SK-N-SH treated with all-trans-retinoic acid at 6 μM for 48 hours (cell line): ENCODE results near the gene AREL1.

Source experiments
- ATAC-seq: fragments of 200-7000 bp; cut with Tn5 transposase; 3 replicates; pipeline ENCODE4 v1.9.1; 2020; ENCODE audit warnings: mild to moderate bottlenecking, moderate library complexity
- BACH2 ChIP-seq: fragments of 250-450 bp; sonication (Bioruptor Pico); IDR thresholded peaks from 2 replicates; pipeline ENCODE4 v1.9.0; 2021; ENCODE audit warnings: mild to moderate bottlenecking, borderline replicate concordance
- CSDC2 ChIP-seq: fragments of 250-450 bp; sonication (Bioruptor Pico); IDR thresholded peaks from 2 replicates; pipeline ENCODE4 v1.5.0; 2020; ENCODE audit warnings: mild to moderate bottlenecking, moderate library complexity
- ESRRG ChIP-seq: fragments of 250-450 bp; sonication (Bioruptor Pico); IDR thresholded peaks from 2 replicates; pipeline ENCODE4 v1.6.1; 2021; ENCODE audit warnings: mild to moderate bottlenecking
- GLIS3 ChIP-seq: fragments of 250-450 bp; sonication (Bioruptor Pico); IDR thresholded peaks from 2 replicates; pipeline ENCODE4 v1.5.0; 2020; ENCODE audit warnings: mild to moderate bottlenecking, moderate library complexity
- ISL1 ChIP-seq: fragments of 250-450 bp; sonication (Bioruptor Pico); IDR thresholded peaks from 2 replicates; pipeline ENCODE4 v2.1.2; 2022; ENCODE audit warnings: mild to moderate bottlenecking, moderate library complexity
- OSR1 ChIP-seq: fragments of 250-450 bp; sonication (Bioruptor Pico); IDR thresholded peaks from 2 replicates; pipeline ENCODE4 v1.8.0; 2022; ENCODE audit warnings: moderate library complexity, mild to moderate bottlenecking, inconsistent platforms
- PPARA ChIP-seq: fragments of 250-450 bp; sonication (Bioruptor Pico); IDR thresholded peaks from 2 replicates; pipeline ENCODE4 v1.5.0; 2020; ENCODE audit warnings: mild to moderate bottlenecking, borderline replicate concordance
- RARB ChIP-seq: fragments of 250-450 bp; sonication (Bioruptor Pico); IDR thresholded peaks from 2 replicates; pipeline ENCODE4 v1.8.0; 2021; ENCODE audit warnings: mild to moderate bottlenecking, moderate library complexity
- SNAI2 ChIP-seq: fragments of 250-450 bp; sonication (Bioruptor Pico); IDR thresholded peaks from 2 replicates; pipeline ENCODE4 v1.5.0; 2020; ENCODE audit warnings: mild to moderate bottlenecking, moderate library complexity
- TCF4 ChIP-seq: fragments of 250-450 bp; sonication (Bioruptor Pico); IDR thresholded peaks from 2 replicates; pipeline ENCODE4 v1.8.0; 2021; ENCODE audit warnings: mild to moderate bottlenecking, moderate library complexity, borderline replicate concordance
- ZC3H10 ChIP-seq: fragments of 250-450 bp; sonication (Bioruptor Pico); IDR thresholded peaks from 2 replicates; pipeline ENCODE4 v1.5.1; 2021; ENCODE audit warnings: mild to moderate bottlenecking, moderate library complexity
- ZFP3 ChIP-seq: fragments of 250-450 bp; sonication (Bioruptor Pico); IDR thresholded peaks from 2 replicates; pipeline ENCODE4 v1.5.0; 2020; ENCODE audit warnings: mild to moderate bottlenecking, moderate library complexity
- ZFP30 ChIP-seq: fragments of 450-650 bp; formaldehyde crosslinking; IDR thresholded peaks from 2 replicates; pipeline ENCODE4 v1.5.0; 2022; ENCODE audit warnings: mild to moderate bottlenecking, moderate library complexity
- ZNF565 ChIP-seq: fragments of 450-650 bp; formaldehyde crosslinking; conservative IDR thresholded peaks from 2 replicates; pipeline ENCODE4 v1.5.0; 2020; ENCODE audit warnings: low read depth, mild to moderate bottlenecking, moderate library complexity
- ZNF8 ChIP-seq: fragments of 450-650 bp; formaldehyde crosslinking; IDR thresholded peaks from 2 replicates; pipeline ENCODE4 v1.5.0; 2020; ENCODE audit warnings: mild to moderate bottlenecking, moderate library complexity
- TF ChIP-seq, protein P1 (sequence below): fragments of 250-450 bp; sonication (Bioruptor Pico); IDR thresholded peaks from 2 replicates; pipeline ENCODE4 v1.5.1; 2020; ENCODE audit warnings: low read depth, mild to moderate bottlenecking, moderate library complexity
- TF ChIP-seq, protein P2 (sequence below): fragments of 250-450 bp; sonication (Bioruptor Pico); IDR thresholded peaks from 2 replicates; pipeline ENCODE4 v1.8.0; 2020; ENCODE audit warnings: mild to moderate bottlenecking, moderate library complexity, borderline replicate concordance
- TF ChIP-seq, protein P3 (sequence below): fragments of 250-450 bp; sonication (Bioruptor Pico); IDR thresholded peaks from 2 replicates; pipeline ENCODE4 v1.5.1; 2021; ENCODE audit warnings: mild to moderate bottlenecking, moderate library complexity
- TF ChIP-seq, protein P4 (sequence below): fragments of 250-450 bp; sonication (Bioruptor Pico); IDR thresholded peaks from 2 replicates; pipeline ENCODE4 v1.5.0; 2020; ENCODE audit warnings: mild to moderate bottlenecking, moderate library complexity
- TF ChIP-seq, protein P5 (sequence below): fragments of 250-450 bp; sonication (Bioruptor Pico); IDR thresholded peaks from 2 replicates; pipeline ENCODE4 v1.8.0; 2021; ENCODE audit warnings: low read depth, mild to moderate bottlenecking, moderate library complexity, borderline replicate concordance

AREL1 gene

DNA sequence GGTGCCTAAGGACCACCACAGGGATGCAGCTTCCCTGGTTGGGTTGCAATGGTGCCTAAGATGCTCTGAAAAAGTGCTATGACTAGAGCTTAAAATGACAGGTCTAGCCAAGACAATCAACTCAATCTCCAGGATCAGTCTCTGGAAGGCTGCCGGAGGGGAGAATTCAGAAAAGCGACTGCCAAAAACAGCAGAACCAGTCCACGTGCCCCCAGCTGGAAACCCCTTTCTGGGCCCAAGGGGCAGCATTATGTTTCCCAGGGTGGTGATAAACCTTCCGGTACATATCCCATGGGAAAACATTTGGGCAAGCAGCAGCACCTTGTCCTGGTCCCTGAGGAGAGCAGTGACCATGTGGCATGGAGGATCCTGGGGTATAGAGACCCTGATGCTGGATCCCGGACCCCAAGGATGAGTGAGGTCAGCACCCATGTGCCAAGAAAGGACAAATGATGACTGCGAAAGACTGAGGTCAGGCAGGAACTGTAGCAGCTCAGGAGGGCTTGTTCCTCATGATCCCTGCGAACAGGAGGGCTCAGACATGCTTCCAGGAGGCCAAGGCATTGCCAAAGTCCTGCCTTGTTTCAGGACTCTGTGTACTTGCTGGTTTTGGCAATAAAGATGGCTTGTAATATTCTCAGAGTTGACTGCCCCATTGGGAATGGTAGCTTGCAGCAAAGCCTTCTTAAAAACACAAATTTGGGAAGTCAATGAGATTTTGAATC lies 51.0 kb downstream of the AREL1 start:
- TF ChIP-seq, protein P1, sequence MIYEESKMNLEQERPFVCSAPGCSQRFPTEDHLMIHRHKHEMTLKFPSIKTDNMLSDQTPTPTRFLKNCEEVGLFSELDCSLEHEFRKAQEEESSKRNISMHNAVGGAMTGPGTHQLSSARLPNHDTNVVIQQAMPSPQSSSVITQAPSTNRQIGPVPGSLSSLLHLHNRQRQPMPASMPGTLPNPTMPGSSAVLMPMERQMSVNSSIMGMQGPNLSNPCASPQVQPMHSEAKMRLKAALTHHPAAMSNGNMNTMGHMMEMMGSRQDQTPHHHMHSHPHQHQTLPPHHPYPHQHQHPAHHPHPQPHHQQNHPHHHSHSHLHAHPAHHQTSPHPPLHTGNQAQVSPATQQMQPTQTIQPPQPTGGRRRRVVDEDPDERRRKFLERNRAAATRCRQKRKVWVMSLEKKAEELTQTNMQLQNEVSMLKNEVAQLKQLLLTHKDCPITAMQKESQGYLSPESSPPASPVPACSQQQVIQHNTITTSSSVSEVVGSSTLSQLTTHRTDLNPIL (CRISPR knock-in tag): no peak
- no peak for TF ChIP-seq BACH2 (CRISPR knock-in tag)
- no peak for TF ChIP-seq OSR1
- no peak for TF ChIP-seq ISL1 (CRISPR knock-in tag)
- TF ChIP-seq ESRRG (CRISPR knock-in tag): no peak
- TF ChIP-seq RARB (CRISPR knock-in tag): no peak
- TF ChIP-seq, protein P2, sequence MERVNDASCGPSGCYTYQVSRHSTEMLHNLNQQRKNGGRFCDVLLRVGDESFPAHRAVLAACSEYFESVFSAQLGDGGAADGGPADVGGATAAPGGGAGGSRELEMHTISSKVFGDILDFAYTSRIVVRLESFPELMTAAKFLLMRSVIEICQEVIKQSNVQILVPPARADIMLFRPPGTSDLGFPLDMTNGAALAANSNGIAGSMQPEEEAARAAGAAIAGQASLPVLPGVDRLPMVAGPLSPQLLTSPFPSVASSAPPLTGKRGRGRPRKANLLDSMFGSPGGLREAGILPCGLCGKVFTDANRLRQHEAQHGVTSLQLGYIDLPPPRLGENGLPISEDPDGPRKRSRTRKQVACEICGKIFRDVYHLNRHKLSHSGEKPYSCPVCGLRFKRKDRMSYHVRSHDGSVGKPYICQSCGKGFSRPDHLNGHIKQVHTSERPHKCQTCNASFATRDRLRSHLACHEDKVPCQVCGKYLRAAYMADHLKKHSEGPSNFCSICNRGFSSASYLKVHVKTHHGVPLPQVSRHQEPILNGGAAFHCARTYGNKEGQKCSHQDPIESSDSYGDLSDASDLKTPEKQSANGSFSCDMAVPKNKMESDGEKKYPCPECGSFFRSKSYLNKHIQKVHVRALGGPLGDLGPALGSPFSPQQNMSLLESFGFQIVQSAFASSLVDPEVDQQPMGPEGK: no peak
- TF ChIP-seq SNAI2 (CRISPR knock-in tag): no peak
- TF ChIP-seq ZNF8 (CRISPR knock-in tag): no peak
- TF ChIP-seq GLIS3 (CRISPR knock-in tag): no peak
- TF ChIP-seq ZFP3 (CRISPR knock-in tag): no peak
- TF ChIP-seq, protein P3, sequence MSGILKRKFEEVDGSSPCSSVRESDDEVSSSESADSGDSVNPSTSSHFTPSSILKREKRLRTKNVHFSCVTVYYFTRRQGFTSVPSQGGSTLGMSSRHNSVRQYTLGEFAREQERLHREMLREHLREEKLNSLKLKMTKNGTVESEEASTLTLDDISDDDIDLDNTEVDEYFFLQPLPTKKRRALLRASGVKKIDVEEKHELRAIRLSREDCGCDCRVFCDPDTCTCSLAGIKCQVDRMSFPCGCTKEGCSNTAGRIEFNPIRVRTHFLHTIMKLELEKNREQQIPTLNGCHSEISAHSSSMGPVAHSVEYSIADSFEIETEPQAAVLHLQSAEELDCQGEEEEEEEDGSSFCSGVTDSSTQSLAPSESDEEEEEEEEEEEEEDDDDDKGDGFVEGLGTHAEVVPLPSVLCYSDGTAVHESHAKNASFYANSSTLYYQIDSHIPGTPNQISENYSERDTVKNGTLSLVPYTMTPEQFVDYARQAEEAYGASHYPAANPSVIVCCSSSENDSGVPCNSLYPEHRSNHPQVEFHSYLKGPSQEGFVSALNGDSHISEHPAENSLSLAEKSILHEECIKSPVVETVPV (CRISPR knock-in tag): no peak
- TF ChIP-seq, protein P4, sequence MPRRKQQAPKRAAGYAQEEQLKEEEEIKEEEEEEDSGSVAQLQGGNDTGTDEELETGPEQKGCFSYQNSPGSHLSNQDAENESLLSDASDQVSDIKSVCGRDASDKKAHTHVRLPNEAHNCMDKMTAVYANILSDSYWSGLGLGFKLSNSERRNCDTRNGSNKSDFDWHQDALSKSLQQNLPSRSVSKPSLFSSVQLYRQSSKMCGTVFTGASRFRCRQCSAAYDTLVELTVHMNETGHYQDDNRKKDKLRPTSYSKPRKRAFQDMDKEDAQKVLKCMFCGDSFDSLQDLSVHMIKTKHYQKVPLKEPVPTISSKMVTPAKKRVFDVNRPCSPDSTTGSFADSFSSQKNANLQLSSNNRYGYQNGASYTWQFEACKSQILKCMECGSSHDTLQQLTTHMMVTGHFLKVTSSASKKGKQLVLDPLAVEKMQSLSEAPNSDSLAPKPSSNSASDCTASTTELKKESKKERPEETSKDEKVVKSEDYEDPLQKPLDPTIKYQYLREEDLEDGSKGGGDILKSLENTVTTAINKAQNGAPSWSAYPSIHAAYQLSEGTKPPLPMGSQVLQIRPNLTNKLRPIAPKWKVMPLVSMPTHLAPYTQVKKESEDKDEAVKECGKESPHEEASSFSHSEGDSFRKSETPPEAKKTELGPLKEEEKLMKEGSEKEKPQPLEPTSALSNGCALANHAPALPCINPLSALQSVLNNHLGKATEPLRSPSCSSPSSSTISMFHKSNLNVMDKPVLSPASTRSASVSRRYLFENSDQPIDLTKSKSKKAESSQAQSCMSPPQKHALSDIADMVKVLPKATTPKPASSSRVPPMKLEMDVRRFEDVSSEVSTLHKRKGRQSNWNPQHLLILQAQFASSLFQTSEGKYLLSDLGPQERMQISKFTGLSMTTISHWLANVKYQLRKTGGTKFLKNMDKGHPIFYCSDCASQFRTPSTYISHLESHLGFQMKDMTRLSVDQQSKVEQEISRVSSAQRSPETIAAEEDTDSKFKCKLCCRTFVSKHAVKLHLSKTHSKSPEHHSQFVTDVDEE (CRISPR knock-in tag): no peak
- TF ChIP-seq ZNF565: no peak
- no peak for TF ChIP-seq TCF4 (CRISPR knock-in tag)
- TF ChIP-seq ZFP30 (CRISPR knock-in tag): no peak
- TF ChIP-seq CSDC2 (CRISPR knock-in tag): no peak

DNA sequence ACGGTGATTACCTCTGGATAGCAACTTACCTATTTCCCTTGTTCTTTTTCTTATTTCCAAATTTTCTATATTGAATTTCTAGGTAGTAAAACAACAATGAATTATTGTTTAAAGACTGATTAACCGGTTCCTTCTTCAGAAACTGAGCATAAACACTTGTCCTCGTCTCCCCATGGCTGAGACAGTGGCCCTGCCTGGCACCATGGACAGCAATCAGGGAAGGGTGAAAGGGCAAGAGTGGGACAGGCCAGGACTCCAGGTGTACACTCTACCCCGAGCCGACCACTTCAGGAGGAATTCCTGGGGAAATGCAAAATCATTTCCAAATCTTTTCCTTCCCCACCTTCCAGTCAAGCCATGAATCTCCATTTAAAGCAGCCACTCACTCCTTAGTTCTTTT lies 52.0 kb downstream of the AREL1 start:
- ATAC-seq: no peak
- TF ChIP-seq, protein P3 (CRISPR knock-in tag): no peak
- no peak for TF ChIP-seq ZC3H10 (CRISPR knock-in tag)
- TF ChIP-seq OSR1: no peak
- no peak for TF ChIP-seq RARB (CRISPR knock-in tag)
- TF ChIP-seq, protein P5, sequence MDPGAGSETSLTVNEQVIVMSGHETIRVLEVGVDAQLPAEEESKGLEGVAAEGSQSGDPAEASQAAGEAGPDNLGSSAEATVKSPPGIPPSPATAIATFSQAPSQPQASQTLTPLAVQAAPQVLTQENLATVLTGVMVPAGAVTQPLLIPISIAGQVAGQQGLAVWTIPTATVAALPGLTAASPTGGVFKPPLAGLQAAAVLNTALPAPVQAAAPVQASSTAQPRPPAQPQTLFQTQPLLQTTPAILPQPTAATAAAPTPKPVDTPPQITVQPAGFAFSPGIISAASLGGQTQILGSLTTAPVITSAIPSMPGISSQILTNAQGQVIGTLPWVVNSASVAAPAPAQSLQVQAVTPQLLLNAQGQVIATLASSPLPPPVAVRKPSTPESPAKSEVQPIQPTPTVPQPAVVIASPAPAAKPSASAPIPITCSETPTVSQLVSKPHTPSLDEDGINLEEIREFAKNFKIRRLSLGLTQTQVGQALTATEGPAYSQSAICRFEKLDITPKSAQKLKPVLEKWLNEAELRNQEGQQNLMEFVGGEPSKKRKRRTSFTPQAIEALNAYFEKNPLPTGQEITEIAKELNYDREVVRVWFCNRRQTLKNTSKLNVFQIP (CRISPR knock-in tag): no peak
- TF ChIP-seq TCF4 (CRISPR knock-in tag): no peak
- no peak for TF ChIP-seq ESRRG (CRISPR knock-in tag)
- TF ChIP-seq ZNF565: no peak
- no peak for TF ChIP-seq ISL1 (CRISPR knock-in tag)
- TF ChIP-seq CSDC2 (CRISPR knock-in tag): no peak
- TF ChIP-seq GLIS3 (CRISPR knock-in tag): no peak
- TF ChIP-seq, protein P2: no peak
- TF ChIP-seq, protein P4 (CRISPR knock-in tag): no peak
- TF ChIP-seq PPARA: no peak
- TF ChIP-seq ZFP30 (CRISPR knock-in tag): no peak

More for the DNA sequence above, 51.0 kb downstream of the AREL1 start:
- ATAC-seq: no peak
